ENCODE data around the gene IFI16.
A peak's percentile ranks its signal among the peaks of the same experiment; 100 is the strongest.

Gene IFI16

GRCh38 chr1:159100589-159100988 lies 90.9 kb downstream of the IFI16 start:
- DNase-seq, result no peak

- DNase-seq, result peak; percentile 51 to 74 (median 60)
Measured at GRCh38 chr1:159103021-159103420, 93.3 kb downstream of the IFI16 start.
